Endothelial cell of umbilical vein (primary cell): ENCODE measurements around the gene DCAF5. TPM values are rescaled to one million over a fixed set of nuclear protein-coding genes. Genes with fewer than 3 reads are reported as not detected.

Experiments used
- BruUV-seq: library from RNA; stranded (reverse); fragments of 400-500 nt; replicated peaks from 2 replicates; lab custom pipeline; 2021; lab: Mats Ljungman, UMichigan
- CTCF ChIA-PET: fragments of 300-600, 350-600 bp; sonication (Branson Sonifier 250); formaldehyde crosslinking; loops from one replicate; lab custom pipeline; 2021; ENCODE audit warnings: antibody characterized with exemption, inconsistent platforms; lab: Charles Lee
- POLR2A ChIA-PET: fragments of 300-600, 350-600 bp; sonication (Branson Sonifier 250); formaldehyde crosslinking; loops from one replicate; lab custom pipeline; 2021; ENCODE audit warnings: antibody characterized with exemption, inconsistent platforms; lab: Charles Lee
- DNase-seq: peaks from one replicate; pipeline ENCODE4 v3.0.0-alpha.2; 2011; ENCODE audit warnings: low read depth, low spot score
- FAIRE-seq: peaks from 2 replicates; lab custom pipeline; 2011; peaks lifted over from hg19 to GRCh38; lab: Jason Lieb, UNC
- H2AFZ ChIP-seq: 2 replicates; pipeline ENCODE4 v1.6.0; 2012; ENCODE audit warnings: low read depth, low read length, control low read depth, inconsistent platforms
- H3K27ac ChIP-seq: 2 replicates; pipeline ENCODE4 v1.5.1; 2011; ENCODE audit warnings: low read depth, mild to moderate bottlenecking, control low read depth, low read length, moderate library complexity; ENCODE audit not compliant: insufficient read depth
- H3K27me3 ChIP-seq, 2 experiments: 2 replicates each; pipeline versions ENCODE4 v1.6.0 to v1.6.1; 2011; ENCODE audit warnings: low read length in 2 of 2, mixed read lengths in 1 of 2; ENCODE audit not compliant: control insufficient read depth in 2 of 2, insufficient read depth in 2 of 2
- H3K36me3 ChIP-seq, 2 experiments: 2 replicates in 1 of 2; 3 replicates in 1 of 2; pipeline ENCODE4 v1.5.1; 2011; ENCODE audit warnings: low read length in 2 of 2, mild to moderate bottlenecking in 1 of 2, moderate library complexity in 1 of 2; ENCODE audit not compliant: control insufficient read depth in 2 of 2, insufficient read depth in 2 of 2; ENCODE audit errors: extremely low read depth in 1 of 2
- H3K4me1 ChIP-seq: 3 replicates; pipeline ENCODE4 v1.5.1; 2011; ENCODE audit warnings: mild to moderate bottlenecking, low read length; ENCODE audit not compliant: control insufficient read depth, insufficient read depth; ENCODE audit errors: extremely low read depth
- H3K4me2 ChIP-seq: 2 replicates; pipeline ENCODE4 v1.6.1; 2011; ENCODE audit warnings: low read length, control low read depth, mixed read lengths; ENCODE audit not compliant: insufficient read depth
- H3K4me3 ChIP-seq, 3 experiments: fragments of 200-600 bp in 1 of 3; sonication (generic), shearing (Covaris generic) in 1 of 3; replicated peaks in 1 of 3; 2 replicates each; pipeline ENCODE4 v1.5.1; 2011 to 2016; ENCODE audit warnings: control low read depth in 3 of 3, low read length in 3 of 3, mild to moderate bottlenecking in 2 of 3, inconsistent platforms in 1 of 3, low read depth in 1 of 3, moderate library complexity in 1 of 3; ENCODE audit not compliant: insufficient read depth in 1 of 3
- H3K79me2 ChIP-seq: 2 replicates; pipeline ENCODE4 v1.6.0; 2012; ENCODE audit warnings: low read length, inconsistent platforms; ENCODE audit not compliant: control insufficient read depth, insufficient read depth
- H3K9ac ChIP-seq: replicated peaks from 2 replicates; pipeline ENCODE3; 2011; ENCODE audit warnings: low read length, control low read depth; ENCODE audit not compliant: insufficient read depth; ENCODE audit errors: extremely low read depth
- H3K9me1 ChIP-seq: replicated peaks from 3 replicates; pipeline ENCODE4 v1.6.0; 2011; ENCODE audit warnings: mild to moderate bottlenecking, low read length; ENCODE audit not compliant: control insufficient read depth, insufficient read depth; ENCODE audit errors: extremely low read depth
- H3K9me3 ChIP-seq: replicated peaks from 2 replicates; pipeline ENCODE4 v1.5.1; 2012; ENCODE audit warnings: low read length, inconsistent platforms; ENCODE audit not compliant: control insufficient read depth, insufficient read depth
- H4K20me1 ChIP-seq: replicated peaks from 2 replicates; pipeline ENCODE3; 2011; ENCODE audit warnings: mild to moderate bottlenecking, low read length; ENCODE audit not compliant: control insufficient read depth, insufficient read depth; ENCODE audit errors: extremely low read depth
- CTCF ChIP-seq, 2 donors: IDR thresholded peaks; 1 replicate in 1 of 2; 2 replicates in 1 of 2; pipeline ENCODE4 v1.5.1; 2011; ENCODE audit warnings: low read length in 2 of 2, mild to moderate bottlenecking in 2 of 2, moderate library complexity in 2 of 2, control low read depth in 1 of 2, inconsistent platforms in 1 of 2, low read depth in 1 of 2; ENCODE audit not compliant: insufficient read depth in 1 of 2; ENCODE audit errors: extremely low read depth in 1 of 2
- EZH2 ChIP-seq: IDR thresholded peaks from 2 replicates; pipeline ENCODE4 v1.6.1; 2012; ENCODE audit warnings: borderline replicate concordance, low read depth, mild to moderate bottlenecking, moderate library complexity, low read length, inconsistent platforms; ENCODE audit not compliant: severe bottlenecking
- FOS ChIP-seq: IDR thresholded peaks from 2 replicates; pipeline ENCODE4 v1.6.1; 2011; ENCODE audit warnings: mild to moderate bottlenecking, low read length, moderate library complexity, borderline replicate concordance; ENCODE audit not compliant: insufficient read depth
- GATA2 ChIP-seq: IDR thresholded peaks from 2 replicates; pipeline ENCODE4 v1.7.0; 2011; ENCODE audit warnings: low read depth, mild to moderate bottlenecking, moderate library complexity, mixed read lengths, low read length; ENCODE audit not compliant: insufficient read length, insufficient read depth
- JUN ChIP-seq: IDR thresholded peaks from 2 replicates; pipeline ENCODE4 v1.6.1; 2011; ENCODE audit warnings: borderline replicate concordance, low read depth; ENCODE audit not compliant: insufficient read length, insufficient read depth
- MAX ChIP-seq: IDR thresholded peaks from 2 replicates; pipeline ENCODE4 v1.6.1; 2011; ENCODE audit not compliant: insufficient read depth, insufficient read length
- MYC ChIP-seq: IDR thresholded peaks from one replicate; pipeline ENCODE4 v1.6.1; 2011; ENCODE audit warnings: mild to moderate bottlenecking, low read depth, low read length
- POLR2A ChIP-seq: IDR thresholded peaks from 2 replicates; pipeline ENCODE4 v1.6.1; 2012; ENCODE audit warnings: low read depth, mild to moderate bottlenecking, control low read depth, low read length
- POLR2AphosphoS5 ChIP-seq: IDR thresholded peaks from 2 replicates; pipeline ENCODE4 v1.6.1; 2012; ENCODE audit warnings: low read depth, mild to moderate bottlenecking, control low read depth, low read length, moderate library complexity; ENCODE audit not compliant: insufficient read depth
- dilution Hi-C: fragments of 300-500 bp; cut with MboI; formaldehyde crosslinking; loops from one replicate; pipeline ENCODE4 v1.15.0; 2019; ENCODE audit warnings: low sequenced_read_pairs; ENCODE audit not compliant: extremely low pct_ligation_motif_present
- intact Hi-C: fragments of 100-400 bp; cut with micrococcal nuclease; formaldehyde crosslinking; loops from one replicate; pipeline ENCODE4 v1.10.0; 2022
- polyA plus RNA-seq, 4 experiments: library from polyadenylated mRNA; depleted of rRNA in 3 of 4; stranded (reverse) in 3 of 4; unstranded in 1 of 4; fragments of >200 nt; gene quantifications; 2 replicates each; pipeline versions ENCODE4 v1.2.1 to v1.2.3, GENCODE V29; 2011 to 2012; ENCODE audit warnings: missing spikeins in 1 of 4
- total RNA-seq: library from RNA; stranded (reverse); gene quantifications from 2 replicates; pipeline ENCODE4 v1.2.3, GENCODE V29; 2021

Gene DCAF5
- total and polyA plus RNA-seq, 2 donors (not counting 3 experiments of a cell fraction or from before 2014, with no cell fraction given) = 37.9 to 52.5 TPM

- no TSS peak for BruUV-seq
- Histone ChIP-seq H3K27me3 (no peaks in the 10 kb centered on the region), H3K4me3 (no peak overlapping the region), H3K36me3 (no peaks in the 10 kb centered on the region), H3K9me1 (no peaks in the 10 kb centered on the region), H2AFZ (no peak overlapping the region), H3K27ac (no peak overlapping the region), H4K20me1 (no peaks in the 10 kb centered on the region), H3K4me2 (no peak overlapping the region), H3K79me2 (peaks cover 2% of the 10 kb centered on the region), H3K4me1 (peaks cover 7% of the 10 kb centered on the region), H3K9ac (no peak overlapping the region), H3K9me3 (no peaks in the 10 kb centered on the region)
- intact Hi-C loops (no loop called here), dilution Hi-C loops (no loop called here)
- no peak for DNase-seq
- ChIA-PET CTCF (no interaction called here), POLR2A (no interaction called here)
- no peak for FAIRE-seq
- TF ChIP-seq POLR2AphosphoS5 (no peak), MYC (no peak), MAX (no peak), CTCF (IDR thresholded peaks at IDR 0.05; ENCODE audit: extremely low read depth in 1 of 2, insufficient read depth in 1 of 2, low read depth in 1 of 2, low read length in 2 of 2) (no peak), GATA2 (no peak), EZH2 (no peak), FOS (no peak), JUN (no peak), POLR2A (no peak)
These were observed 40.8 kb upstream of the DCAF5 start for GRCh38 chr14:69193721-69194120.
